LHCN-M2 (cell line): ENCODE measurements around the gene LIMK2. TPM values are rescaled to one million over a fixed set of nuclear protein-coding genes. Genes with fewer than 3 reads are reported as not detected.
A peak's percentile ranks its signal among the peaks of the same experiment; 100 is the strongest.
"Not testable (repeated sequence)": the region's sequence is repeated elsewhere in the genome, so short reads cannot be mapped to it uniquely, and the experiment has no call there.

Experiments used
- DNase-seq: peaks from one replicate; pipeline ENCODE4 v3.0.0-alpha.2; 2012; ENCODE audit warnings: low read depth
- total RNA-seq: library from RNA; depleted of rRNA; stranded (reverse); fragments of >200 nt; gene quantifications from 2 replicates; pipeline ENCODE4 v1.2.3, GENCODE V29; 2014

LIMK2 gene
- total RNA-seq, 1 experiment from 2014 or later, result 30.3 TPM

DNA sequence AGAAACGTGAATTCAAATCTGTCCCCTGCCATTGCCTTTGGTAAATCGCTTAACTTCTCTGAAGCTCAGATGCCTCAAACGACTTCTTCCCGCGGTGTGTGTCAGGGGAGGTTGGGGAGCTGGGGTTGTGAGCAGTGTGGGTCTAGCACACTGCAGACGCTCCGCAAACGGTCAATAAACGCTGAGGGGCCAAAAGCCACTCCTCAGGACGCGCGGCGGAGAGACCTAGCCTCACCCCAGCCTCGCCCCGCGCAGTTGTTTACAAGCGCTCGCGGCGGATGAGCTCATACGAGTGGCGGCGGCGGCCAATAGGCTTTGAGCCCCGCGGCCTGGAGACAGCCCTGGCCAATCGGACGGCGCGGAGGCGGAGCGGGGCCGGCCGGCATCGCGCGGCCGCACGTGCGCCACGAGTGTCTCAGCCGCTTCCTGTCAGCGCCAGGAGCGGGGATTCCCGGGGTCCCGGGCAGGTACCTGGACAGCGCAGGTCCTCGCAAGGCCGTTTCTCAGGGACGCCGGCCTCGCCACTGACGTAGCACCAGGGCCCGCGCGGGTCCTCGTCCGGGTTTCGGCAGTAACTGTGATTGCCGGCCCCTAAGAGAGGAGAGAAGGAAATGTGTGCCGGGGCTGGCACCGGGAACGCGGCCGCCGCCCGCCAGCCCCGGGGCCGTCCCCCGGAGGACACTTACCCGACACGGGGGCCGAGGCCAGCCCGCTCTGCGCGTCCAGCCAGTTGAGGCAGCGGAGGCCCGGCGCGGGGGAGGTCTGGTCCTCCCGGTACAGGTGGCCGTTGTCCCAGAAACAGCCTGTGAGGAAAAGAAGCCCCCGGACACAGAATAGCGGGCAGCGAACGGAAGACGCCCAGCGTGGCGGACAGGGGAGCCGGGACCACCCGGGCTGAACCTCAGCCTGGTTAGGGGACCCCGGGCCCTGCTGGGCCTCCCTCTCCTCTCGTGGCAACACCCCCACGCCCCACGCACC, 78.7 kb downstream of the LIMK2 start:
- peak; percentile 81 for DNase-seq

DNA sequence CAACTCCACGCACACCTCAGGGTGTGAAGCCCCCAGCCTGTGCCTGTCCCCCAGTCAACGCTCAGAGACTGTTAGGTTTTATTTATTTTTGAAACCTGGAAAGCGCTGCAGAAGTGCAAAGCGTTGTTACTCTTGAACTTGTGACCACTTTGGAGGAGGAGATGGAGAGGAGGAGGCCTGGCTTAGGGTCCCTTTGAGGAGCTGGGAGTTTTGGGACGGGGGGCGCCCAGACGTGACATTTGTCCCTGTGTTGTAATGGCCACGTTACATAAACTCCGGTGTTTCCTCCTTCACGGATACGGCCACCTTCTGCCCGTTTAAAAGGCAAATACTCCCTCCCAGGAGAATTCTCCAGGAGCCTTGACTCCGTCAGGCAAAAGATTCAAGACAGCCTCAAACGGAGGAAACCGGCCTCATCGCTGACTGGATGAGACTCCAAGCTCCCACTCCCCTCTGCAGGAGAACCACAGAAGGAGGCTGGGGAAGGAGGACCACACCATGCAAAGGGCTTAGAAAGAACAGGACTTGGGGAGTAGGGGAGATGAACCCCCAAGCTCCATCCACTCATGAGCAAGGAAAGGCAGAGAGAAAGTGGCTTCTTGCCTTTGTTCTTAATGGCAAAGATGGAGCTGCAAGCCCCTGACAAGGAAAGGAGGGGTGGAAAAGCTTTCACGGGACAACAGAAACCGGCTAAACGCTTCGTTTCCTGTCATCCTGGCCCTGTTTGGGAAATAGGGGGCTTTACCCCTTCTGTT, 79.6 kb downstream of the LIMK2 start:
- DNase-seq, result peak; percentile 12

DNA sequence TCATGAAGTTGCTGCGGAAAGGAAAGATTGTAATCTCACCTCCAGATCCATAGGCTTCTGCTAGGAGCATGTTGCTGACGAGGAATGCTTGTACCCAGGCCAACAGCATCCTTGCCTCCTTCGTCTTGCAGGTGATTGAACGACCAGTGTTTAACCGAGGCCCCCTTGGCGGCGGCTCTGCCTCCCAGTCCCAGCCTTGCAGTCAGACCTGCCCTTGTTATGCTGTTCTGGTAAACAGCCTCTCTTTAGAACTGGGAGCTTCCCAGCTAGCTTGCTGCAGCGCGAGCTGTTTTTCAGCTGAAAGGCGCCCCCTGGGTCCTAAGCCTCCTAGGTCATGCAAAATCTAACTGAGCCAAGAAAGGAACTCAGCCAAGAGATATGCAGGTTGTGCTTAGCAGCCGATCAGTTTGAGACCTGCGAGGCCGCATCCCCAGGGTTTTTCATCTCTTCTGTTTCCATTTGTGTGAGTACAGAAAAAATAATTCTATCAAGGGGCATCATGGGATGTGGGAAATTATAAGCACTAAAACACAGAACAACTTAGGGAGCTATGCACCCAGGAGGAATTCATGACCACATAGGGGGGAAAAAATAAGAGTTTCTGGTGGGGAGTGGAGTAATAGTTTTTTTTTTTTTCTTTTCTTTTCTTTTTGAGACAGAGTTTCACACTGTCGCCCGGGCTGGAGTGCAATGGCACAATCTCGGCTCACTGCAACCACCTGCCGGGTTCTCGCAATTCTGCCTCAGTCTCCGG, 80.3 kb downstream of the LIMK2 start, which contains the start of gene PIK3IP1:
Gene PIK3IP1, minus strand, starts transcription at position 253 of the 754 bp plus-strand sequence. Its CDS starts 144 bp downstream, at position 109.
- peak; percentile 75 for DNase-seq

DNA sequence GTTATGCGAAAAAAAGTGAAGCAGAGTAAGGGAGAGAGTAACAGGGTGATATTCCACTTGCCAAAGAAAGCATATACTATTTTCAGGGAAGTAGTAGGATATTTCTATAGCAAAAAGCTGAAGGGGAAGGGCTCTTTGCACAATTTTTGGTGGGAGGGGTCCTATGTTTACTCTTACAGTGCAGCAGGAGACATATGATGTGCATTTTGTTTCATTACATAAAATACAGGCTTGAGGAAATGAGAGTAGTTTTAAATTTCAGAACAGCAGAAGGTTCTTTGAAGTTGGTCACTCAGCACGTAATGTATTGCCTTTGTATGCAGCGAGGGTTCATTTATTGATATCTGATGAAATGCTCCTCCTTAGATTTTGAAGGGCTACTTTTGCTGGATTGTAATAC, 83.3 kb downstream of the LIMK2 start:
- no peak for DNase-seq

DNA sequence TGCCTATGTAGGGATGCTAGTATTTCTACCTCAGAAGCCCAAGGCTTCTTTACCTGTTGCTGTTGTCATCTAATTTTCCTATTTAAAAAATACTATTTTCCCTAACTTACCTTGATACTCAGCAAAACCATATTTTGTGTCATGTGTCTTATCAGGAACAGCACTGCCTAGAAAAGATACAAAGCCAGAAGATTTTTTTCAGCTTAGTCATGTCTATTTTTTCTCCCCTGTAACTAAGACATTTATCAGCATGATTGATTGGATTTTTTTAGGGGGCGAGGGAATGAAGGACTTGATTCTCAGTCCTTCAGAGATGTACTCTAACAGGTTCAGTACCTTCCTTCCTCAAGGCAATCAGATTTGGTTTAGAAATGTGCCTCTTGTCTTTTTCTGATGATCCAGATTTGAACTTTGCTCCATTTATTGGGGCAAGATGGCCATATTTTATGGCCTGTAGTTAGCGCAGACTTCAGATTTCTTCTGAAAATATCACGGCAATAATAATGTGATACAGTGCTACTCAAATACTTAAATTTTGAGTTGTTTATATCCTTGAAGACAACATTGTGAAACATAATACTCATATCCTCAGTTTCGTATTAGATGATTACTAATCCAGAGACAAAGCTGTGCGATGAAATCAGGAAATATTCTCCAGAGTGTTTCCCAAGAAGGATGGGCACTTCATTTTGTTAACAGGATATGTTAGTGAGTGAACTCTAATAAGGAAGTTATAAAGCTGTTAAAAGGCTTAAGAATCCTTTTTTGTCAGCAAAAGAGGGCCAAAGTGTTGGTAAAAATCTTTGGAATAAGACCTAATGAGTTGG, 83.9 kb downstream of the LIMK2 start:
- DNase-seq, result peak; percentile 35

DNA sequence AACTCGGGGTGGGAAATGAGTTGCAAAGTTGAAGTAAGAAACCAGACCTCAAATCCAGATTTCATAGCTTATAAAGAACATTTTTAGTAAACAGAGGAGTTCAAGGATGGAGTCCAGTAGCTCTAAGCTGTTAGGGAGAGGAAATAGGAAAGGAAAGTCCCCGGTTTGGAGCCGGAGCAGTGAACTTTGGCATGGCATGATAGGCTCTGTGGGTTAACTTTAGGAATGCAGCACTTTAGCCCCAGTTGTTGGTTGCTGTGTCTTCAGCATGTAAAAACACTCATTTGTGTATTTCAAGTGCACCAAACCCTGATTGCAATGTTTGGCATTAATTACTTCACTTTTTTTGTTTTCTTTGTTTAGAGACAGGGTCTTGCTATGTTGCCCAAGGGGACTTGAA, 88.8 kb downstream of the LIMK2 start:
- no peak for DNase-seq

DNA sequence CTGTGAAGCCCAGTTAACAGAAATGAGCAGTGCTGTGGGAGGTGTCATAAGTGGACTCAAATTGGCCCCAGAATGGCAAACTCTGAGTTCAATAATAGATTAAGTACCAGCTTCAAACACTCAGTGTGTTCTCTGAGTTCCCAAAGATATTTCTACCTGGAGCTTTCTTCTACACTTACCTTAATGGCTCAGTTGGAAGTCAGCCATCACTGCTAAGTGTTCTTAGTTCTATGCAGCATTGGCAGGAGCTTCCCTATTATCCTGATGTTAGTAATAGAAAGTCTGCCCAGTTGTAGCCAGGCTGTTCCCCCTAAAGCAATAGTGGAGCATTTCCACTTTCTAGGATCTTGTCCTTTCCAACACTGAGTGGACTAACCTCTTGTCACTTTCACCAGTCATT, 89.9 kb downstream of the LIMK2 start:
- DNase-seq, result no peak

DNA sequence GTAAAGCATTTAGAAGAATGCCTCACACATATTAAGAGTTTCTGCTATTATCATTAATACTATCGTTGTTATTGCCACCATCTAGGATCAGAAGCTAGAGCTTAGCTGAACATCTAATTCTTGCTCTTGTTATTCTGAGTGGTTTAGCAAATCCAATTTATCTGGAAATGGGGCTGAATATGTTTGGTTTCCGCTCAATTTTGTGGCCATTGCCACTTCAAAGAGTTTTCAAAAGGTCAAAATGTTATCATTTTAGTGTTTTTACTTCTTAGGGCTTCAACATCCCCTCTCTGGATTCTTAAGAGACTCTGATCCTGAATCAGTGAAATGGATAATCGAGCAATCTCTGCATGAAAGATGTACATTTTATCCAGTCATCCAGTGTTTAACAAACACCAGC, 90.4 kb downstream of the LIMK2 start:
- no peak for DNase-seq

DNA sequence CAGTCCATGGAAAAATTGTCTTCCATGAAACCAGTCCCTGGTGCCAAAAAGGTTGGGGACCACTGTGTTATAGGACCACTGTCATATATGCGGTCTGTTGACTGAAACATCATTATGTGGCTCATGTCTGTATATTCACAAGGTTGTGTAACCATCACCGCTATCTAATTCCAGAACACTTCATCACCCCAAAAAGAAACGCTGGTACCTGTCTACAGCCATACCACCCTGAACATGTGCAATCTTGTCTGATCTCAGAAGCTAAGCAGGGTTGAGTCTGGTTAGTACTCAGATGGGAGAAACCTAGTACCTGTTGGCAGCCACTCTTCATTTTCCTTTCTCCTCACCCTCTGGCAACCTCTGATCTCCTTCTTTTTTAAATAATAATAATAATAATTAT, 93.1 kb downstream of the LIMK2 start:
- DNase-seq, result no peak

DNA sequence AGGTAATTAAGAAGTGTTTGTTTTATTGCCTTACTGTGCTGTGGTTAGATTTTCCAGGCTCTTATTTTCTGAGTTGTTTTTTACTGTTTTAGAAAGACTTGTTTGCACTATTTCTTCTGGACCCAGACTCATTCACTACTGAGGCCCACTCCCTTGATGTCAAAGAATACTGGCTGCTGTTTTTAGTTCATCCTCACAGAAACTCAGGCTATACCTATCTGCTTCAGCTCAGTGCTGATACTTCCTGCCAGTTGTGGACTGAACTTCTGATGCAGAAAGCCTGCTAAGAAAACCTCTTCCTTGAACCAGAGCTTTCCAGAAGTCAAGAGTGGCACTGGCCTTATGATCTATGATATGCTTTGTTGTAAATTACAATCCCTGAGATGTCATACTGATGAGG, 96.1 kb downstream of the LIMK2 start:
- DNase-seq, result no peak

DNA sequence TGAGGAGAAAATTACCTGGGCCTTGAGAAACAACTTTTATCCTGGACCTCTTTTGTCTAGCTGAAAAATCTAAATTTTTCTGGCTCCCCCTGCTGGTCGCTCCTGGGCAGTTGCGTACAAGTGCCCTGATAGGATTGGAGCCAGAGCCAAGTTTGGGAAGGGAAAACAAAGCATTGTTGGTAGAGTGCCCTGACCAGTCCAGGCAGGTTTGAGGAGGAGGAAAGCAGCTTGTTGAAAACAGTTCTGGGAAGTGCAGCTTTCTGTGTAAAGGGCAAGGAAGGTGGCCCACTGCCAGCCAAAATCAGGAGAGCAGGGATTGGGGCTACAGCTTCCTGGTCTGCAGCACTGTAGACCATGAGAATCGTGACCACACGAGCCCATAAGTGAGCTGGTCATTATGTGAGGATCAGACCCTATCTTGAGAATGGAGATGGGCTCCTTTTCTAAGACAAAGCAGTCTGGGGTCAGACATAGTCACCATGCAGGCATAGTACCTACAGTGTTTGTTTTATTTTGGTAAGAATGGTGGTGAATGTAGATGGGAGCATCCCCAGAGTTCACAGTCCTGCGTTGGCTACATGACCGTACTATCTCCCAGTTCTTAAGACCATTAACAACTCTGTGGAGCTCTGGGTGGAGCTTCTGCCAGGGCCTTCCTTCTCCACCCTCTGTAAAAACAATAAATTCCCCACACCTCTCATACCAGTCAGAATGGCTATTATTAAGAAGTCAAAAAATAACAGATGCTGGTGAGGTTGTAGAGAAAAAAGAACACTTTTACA, 101.5 kb downstream of the LIMK2 start:
- DNase-seq, result peak; percentile 61

DNA sequence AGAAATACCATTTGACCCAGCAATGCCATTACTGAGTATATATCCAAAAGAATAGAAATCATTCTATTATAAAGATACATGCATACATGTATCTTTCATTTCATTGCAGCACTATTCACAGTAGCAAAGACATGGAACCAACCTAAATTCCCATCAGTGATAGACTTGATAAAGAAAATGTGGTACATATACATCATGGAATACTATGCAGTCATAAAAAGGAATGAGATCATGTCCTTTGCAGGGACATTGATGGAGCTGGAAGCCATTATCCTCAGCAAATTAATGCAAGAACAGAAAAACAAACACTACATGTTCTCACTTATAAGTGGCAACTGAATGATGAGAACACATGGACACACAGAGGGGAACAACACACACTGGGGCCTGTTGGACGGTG, 102.1 kb downstream of the LIMK2 start:
- not testable (repeated sequence) for DNase-seq

DNA sequence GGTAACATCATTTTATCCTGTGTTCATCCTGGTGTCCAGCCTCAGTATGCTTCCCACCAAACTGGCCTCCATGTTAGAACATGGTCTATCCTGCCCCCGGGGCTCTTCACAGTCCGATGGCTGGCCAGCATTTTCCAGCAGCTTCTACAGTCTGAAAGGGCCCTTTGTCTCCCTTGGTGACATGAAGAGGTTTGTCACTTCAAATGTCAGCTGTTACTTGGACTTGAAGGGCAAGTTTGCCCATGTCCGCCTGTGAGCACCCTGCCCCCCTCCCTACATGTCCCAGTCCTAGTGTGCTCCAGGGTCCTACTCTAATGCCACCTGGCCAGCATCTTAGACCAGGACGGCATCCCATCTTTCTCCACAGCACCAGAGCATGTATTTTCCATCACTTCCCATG, 109.3 kb downstream of the LIMK2 start:
- no peak for DNase-seq

DNA sequence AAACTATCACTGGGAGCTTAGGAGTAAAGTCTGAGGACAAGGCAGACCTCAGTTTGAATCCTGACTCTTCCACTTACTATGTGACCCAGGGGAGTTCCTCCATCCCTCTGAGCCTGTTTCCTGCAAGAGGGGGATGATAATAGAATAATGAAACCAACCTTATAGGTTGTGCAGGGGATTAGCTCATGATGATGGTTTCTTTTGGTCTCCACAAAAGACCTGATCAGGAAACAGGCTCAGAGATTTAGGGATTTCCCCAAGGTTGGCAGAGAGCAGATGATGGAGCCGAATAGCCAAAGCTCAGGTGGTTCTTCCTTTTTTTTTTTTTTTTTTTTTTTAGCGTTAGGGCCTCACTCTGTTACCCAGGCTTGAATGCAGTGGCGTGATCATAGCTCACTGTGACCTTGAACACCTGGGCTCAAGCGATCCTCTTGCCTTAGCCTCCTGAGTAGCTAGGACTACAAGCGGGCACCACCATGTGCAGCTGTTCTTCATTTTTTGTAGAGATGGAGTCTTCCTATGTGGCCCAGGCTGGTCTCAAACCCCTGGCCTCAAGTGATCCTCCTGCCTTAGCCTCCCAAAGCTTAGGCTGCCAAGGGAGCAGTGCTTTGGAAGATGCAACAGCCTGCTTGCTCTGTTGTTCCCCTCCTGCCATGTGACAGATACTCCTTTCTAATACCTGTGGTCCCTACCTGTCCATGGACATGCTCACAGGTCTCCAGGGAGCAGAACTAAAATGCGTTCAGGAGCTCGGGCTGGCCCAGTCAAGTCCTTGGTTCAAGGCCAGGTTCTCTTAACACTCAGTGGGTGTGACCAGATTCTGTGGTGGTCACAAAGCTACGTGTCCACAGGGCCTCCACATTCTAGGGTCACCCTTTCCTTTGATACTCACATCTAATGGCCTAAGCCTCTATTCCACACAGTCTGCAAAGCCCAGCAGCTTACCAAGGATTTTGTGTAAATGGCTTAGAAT, 111.8 kb downstream of the LIMK2 start:
- no peak for DNase-seq

DNA sequence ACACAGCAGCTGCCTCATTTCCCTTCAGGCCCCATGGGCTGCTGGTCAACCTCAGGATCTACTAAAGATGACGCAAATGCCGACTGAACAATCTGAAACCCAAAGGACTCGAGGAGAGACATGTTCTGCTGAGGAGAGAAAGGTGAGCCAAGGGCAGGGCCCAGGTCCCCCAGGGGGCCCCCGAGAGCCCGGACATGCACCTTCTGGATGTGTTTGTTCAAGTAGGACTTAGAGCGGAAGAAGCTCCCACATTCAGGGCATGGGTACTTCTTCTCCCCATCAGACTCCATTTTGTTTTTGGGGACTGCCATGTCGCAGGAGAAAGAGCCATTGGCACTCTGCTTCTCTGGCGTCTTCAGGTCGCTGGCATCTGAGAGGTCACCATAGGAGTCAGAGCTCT, 114.8 kb downstream of the LIMK2 start:
- DNase-seq, result no peak

DNA sequence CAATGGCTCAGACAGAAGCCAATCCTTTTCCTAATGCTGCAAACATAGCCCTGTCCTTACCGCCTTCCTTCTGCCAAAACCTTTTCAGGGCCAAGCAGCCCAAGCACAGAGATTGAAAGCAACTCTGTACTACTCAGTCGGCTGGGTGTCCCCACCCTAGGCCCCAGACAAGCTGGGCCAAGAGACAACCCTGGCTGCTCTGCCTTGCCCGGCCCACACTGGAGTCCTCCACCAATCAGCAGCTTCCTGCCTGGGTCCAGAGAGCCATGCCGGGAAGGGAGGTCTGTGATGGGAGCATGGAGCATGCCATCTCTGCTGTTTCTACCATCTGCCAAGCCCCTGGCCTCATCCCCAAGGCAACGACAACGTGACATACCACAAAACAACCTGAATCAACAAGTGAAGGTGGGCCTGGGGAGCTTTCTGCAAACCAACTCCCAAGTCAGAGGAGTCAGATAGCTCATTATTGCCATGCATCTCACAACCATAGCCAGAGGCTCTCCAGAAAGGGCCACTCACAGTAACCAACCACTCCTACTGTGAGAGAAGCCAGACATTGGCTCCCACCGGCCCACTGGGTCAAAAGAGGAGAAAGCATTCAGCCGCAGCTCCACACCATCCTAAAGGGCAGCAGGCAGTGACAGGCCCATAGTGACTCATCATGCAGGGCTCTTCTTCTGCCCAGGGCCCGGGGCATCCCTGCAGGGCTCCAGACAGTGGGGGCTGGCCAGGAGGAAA, 115.9 kb downstream of the LIMK2 start:
- DNase-seq, result no peak

DNA sequence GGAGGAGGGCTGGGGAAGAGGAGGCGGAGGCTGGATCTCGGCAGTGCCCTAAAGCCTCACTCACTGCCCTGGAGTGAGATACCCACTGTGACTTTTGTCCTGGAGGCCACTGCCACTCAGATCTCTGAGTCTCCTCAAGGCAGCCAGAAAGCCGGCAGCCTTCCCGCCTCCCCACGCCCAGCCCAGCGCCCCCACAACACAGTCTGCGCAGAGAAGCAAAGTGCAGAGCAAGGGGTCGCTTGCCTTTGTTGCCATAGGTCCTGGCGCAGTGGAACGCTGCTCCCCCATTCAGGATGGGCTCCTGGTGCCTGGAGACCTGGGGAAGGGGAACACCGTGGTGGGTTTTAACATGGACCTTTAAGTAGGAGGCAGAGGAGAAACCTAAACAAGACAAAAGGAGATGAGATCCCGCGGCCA, 116.5 kb downstream of the LIMK2 start:
- no peak for DNase-seq

DNA sequence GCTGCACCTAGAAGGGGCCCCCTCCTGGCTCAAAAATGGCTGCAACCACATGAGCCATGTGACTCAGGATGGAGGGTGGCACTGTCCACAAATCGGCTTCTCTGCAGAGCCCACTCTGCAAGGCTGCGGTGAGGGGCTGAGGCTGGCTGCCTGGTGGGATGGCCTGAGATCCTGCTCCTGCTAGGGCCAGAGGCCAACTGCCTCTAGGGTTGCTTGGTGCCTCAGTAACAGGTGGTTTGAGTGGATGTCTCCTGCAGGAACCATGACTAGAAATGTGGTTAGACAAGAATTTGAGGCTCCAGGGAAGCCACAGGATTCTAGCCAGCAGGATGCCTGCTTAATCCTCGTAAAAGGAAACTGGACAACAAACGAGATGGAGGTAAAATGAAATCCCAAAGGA, 116.9 kb downstream of the LIMK2 start:
- DNase-seq, result peak; percentile 72
